Posterior vena cava (tissue), 2 donors: ENCODE data around the gene AASDH. TPM values are rescaled to one million over a fixed set of nuclear protein-coding genes. Genes with fewer than 3 reads are reported as not detected.
"Not testable (repeated sequence)": the region's sequence is repeated elsewhere in the genome, so short reads cannot be mapped to it uniquely, and the experiment has no call there.

Experiments
- DNase-seq: peaks from one replicate; pipeline ENCODE4 v3.0.0-alpha.2; 2020; ENCODE audit warnings: low spot score
- intact Hi-C, 2 donors: fragments of 100-400 bp; cut with DNase I; formaldehyde crosslinking; loops; one replicate each; pipeline versions ENCODE4 v1.14.1 to v1.14.2; 2022 to 2023
- total RNA-seq, 2 donors: library from RNA; stranded (reverse); fragmentation: NEBNext Ultra II Directional; extraction: Animal tissue kit (Norgen Biotek cat#: 25700); gene quantifications; one replicate each; pipeline ENCODE4 v1.2.1, GENCODE V29; 2021
- donor health status: DM: yes; HTN: yes; CAD: no.
- donor health status: DM: yes; HTN: yes; CAD: no.

Gene AASDH
- total RNA-seq, 2 donors from 2014 or later, result 8.9 to 9.5 TPM

DNA sequence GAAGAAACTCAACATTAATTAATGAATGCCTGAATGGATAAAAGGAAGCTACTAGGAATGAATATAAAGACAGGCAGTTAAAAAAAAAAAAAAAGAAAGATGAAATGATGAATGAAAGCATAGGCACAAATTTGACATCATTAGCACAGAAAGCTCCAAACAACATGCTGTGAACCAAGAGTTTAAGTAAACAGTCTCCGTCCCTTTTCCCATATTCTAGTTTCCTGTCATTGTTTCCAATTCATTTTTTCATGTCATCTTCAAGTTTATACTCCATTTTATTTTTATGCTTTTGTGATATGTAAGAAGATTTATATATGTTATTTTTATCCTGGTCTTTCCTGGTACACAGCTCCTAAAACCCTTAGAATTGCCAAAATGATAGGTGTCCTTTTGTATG, 17.7 kb upstream of the AASDH start:
- intact Hi-C loops, result no loop called here
- no peak for DNase-seq

DNA sequence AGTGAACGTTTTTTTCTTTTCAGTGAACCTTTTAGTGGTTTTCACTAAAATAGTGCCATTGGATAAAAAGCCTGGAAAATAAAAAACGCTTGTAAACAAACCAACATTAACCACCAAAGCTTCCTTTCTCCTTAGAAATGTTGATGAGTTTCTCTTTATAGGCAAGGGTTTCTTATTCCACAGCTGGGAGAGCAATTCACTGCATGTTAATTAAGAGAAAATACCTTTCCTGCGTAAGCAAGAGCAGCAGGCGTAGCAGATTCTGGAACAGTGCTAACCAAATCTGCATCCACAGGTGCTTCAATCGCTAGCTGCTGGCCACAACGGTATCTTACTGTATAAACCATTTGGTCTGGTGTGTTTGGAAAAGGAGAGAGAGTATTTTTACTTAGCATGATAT, 13.3 kb upstream of the AASDH start:
- DNase-seq, result no peak
- intact Hi-C loops, result no loop called here

DNA sequence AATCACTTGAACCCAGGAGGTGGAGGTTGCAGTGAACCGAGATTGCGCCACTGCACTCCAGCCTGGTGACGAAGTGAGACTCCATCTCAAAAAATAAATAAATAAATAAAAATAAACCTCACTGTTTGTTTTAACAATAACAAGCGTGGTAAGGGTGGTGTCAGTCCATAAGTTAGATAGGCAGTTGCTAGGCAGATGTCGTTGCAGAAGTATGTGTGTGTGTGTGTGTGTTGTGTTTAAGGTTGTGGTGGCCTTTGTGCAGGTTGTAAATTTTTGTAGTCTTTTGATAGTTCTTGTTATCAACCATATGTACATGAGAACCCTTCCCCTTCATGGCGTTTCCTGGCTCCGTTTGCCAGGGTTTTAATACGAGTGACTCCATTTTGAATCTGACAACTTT, 4.0 kb upstream of the AASDH start:
- no peak for DNase-seq
- intact Hi-C loops, result no loop called here

DNA sequence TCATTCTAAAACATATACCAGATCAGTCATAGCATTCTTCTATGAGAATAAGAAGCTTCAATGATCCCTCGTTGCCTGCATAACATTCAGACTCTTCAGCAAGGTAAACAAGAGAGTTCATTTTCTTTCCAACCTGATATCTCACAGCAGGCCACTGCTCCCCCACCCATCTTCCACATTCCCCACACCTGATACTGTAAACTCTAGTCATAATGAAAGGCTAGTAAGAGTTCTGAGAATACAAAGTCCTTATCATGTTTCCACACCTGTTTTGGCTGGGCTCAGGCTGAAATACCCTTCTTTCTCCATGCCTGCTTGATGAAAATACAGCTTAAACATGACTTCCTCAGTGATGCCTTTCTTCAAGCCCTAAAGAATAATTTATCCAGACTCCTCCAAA, 2.3 kb upstream of the AASDH start:
- DNase-seq, result no peak
- intact Hi-C loops, result no loop called here

DNA sequence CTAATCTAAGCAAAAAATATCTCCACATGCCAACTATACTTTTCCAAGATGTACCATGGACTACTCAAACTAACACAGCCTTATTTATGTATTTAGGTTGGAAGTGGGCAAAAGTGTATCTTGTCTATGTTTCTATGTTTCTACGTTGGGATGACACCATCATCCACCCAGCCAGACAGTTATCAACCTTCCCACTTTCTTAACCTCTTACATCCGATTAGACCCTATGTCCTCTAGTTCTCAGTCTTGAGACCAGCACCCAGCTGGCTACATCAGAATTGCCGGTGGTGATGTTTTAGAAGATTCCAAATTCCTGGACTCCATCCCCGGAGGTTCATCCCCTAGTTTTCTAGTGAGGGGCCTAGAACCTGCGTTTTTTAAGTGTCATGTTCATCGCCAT, 1.0 kb upstream of the AASDH start:
- no peak for DNase-seq
- intact Hi-C loops, result no loop called here

- no peak for DNase-seq
- intact Hi-C loops, result no loop called here
Measured at GRCh38 chr4:56386091-56386490, 1.2 kb downstream of the AASDH start.

DNA sequence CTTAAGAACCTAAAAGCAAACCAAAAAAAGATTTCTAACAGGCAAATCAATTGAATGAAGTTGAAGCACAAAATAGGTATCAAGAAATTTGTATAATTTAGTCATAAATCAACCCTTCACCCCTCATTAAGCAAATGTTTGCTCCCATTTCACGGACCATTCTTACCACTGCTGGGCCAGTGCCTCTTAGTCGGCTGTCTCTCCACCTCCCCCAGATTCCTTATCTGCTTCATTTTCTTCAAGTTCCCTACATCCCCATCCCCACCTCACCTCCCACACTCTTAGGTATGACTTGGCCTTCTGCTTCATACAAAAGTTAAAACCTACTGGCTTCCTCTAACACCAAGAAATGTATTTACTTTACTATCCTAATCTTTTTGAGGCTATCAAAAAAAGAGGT, 11.8 kb downstream of the AASDH start:
- intact Hi-C loops, result no loop called here

GRCh38 chr4:56374956-56375355, 12.3 kb downstream of the AASDH start:
- DNase-seq, result no peak
- intact Hi-C loops, result no loop called here

More for the DNA sequence above, 11.8 kb downstream of the AASDH start:
- DNase-seq, result no peak

DNA sequence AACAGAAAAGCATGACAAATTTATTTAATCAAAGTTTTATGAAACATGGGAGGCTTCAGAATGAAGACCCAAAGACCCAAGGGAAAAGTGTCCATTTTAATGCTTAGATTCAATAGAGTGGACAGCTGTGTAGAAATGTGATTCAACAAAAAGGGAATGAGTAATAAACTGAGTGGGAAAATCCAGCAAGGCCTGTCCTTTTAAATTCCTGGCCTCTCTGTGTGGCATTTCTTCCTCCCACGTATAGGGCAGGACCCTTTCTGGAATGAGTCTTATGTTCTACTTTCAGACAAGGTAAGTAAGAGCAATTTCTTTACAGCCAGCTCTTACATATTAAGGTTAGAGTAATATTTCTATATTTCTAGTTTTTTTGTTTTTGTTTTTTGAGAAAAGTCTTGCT, 14.5 kb downstream of the AASDH start:
- intact Hi-C loops, result no loop called here
- no peak for DNase-seq

GRCh38 chr4:56371426-56372220, 15.7 kb downstream of the AASDH start:
- intact Hi-C loops, result no loop called here
- no peak for DNase-seq

GRCh38 chr4:56370377-56370776, 16.9 kb downstream of the AASDH start:
- DNase-seq, result no peak
- intact Hi-C loops, result no loop called here

- intact Hi-C loops, result not testable (repeated sequence)
Measured at GRCh38 chr4:56362981-56363380, 24.3 kb downstream of the AASDH start.

DNA sequence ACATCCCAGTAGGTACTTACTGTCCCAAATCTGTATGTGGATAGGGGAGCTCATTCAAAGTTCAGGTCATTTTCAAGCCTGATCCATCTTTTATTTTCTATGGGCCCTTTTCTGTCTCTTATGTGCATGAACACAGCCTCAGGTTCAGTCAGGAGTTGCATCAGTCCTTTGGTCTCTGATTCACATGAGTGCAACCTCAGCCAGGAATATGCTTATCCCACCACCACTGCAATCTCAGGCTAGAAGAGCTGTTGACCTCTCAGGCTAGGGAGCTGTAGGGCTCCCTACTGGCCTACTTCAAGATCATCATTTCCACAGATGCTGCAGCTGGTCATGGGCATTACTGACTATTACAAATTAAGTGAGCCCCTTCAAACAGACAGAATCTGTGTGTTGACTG, 27.2 kb downstream of the AASDH start:
- no peak for DNase-seq
- intact Hi-C loops, result no loop called here

More at GRCh38 chr4:56362981-56363380, 24.3 kb downstream of the AASDH start:
- DNase-seq, result not testable (repeated sequence)

GRCh38 chr4:56356650-56357049, 30.6 kb downstream of the AASDH start:
- no peak for DNase-seq
- intact Hi-C loops, result no loop called here

DNA sequence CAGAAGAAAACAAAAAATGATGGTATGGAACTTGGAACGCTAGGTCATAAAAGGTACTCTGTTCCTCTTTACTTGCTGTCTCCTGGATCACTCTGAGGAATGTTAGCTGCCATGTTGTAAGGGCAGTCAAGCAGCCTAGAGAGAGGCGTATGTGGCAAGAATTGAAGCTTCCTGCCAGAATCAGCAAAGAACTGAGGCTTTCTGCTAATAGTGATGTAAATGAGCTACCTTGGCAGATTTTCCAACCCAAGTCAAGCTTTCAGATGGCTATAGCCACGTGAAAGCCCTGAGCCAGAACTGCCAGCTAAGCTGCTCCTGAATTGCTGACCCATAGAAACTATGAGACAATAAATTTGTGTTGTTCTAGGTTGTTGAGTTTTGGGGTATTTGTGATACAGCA, 38.7 kb downstream of the AASDH start:
- DNase-seq, result no peak
- intact Hi-C loops, result no loop called here

DNA sequence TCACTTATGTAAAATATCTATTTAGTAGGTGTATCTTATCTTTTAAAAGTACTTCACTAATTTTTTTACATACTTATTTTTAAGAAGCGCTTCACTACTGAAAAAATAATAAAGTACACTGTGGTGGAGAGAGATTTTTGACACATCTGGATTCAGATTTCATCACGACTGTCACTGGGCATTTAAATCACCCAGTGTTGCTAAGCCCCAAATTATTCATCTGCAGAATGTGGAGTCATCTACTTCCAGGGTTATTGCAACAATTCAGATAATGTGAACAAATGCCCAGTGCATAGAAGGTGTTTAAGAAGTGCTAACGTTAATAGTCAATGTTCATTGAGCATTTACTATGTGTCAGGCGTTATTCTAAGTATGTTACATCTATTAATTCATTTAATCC, 41.8 kb downstream of the AASDH start:
- intact Hi-C loops, result no loop called here
- DNase-seq, result no peak

DNA sequence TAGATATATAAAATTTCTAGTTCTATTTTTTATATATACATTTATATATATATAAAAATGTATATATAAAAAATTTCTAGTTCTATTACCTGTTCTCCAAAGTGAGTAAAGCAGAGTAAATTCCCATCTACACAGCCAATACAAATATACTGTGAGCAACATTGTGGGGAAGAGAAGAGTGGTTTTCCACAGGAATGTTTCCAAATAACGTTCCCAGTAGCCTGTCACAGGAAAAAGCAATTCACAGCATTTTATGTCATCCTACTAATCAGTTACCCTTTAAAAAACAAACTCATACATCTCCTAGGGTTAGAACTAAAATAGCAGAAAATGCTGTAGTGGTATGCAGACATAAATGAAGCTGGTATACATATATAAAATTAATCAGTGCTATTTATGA, 44.5 kb downstream of the AASDH start:
- intact Hi-C loops, result no loop called here
- no peak for DNase-seq

- intact Hi-C loops, result no loop called here
- DNase-seq, result no peak
Measured at GRCh38 chr4:56330691-56331090, 56.6 kb downstream of the AASDH start.

DNA sequence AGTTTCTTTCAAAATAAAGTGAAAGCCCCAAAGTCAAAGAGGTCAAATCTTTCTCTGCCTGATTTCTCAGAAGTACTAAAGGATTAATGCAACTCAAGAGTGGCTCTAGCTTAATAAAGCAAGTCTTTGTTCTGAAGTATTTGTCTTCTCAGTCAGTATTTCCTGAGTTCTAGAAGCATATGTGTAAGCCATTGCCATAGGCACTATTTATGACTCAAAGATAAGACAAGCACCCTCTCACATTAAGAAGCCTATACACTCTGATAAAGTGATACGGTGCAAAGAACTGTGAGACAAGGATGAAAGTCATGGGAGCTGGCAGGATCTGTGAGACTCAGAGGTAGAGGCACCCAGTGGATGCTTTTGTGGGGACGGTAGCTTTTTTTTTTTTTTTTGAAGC, 60.9 kb downstream of the AASDH start:
- intact Hi-C loops, result no loop called here
- no peak for DNase-seq

GRCh38 chr4:56324011-56324610, 63.2 kb downstream of the AASDH start:
- intact Hi-C loops, result no loop called here
- no peak for DNase-seq

- intact Hi-C loops, result no loop called here
Measured at GRCh38 chr4:56323327-56323726, 64.0 kb downstream of the AASDH start.

More at GRCh38 chr4:56323327-56323726, 64.0 kb downstream of the AASDH start:
- no peak for DNase-seq
